GM21367 (cell line): Measurements from ENCODE around the gene NINJ2.
"Not testable (repeated sequence)": the region's sequence is repeated elsewhere in the genome, so short reads cannot be mapped to it uniquely, and the experiment has no call there.

ENCODE experiments used
- ATAC-seq: cut with Tn5 transposase; IDR thresholded peaks from one replicate; pipeline ENCODE4 v1.9.1; 2021; ENCODE audit not compliant: unreplicated experiment

NINJ2 gene

GRCh38 chr12:642633-643474, 20.4 kb downstream of the NINJ2 start:
- peak; percentile 48 for ATAC-seq

GRCh38 chr12:641321-641720, 21.9 kb downstream of the NINJ2 start:
- ATAC-seq: not testable (repeated sequence)

GRCh38 chr12:640773-641172, 22.5 kb downstream of the NINJ2 start:
- ATAC-seq: no peak

GRCh38 chr12:639988-640387, 23.3 kb downstream of the NINJ2 start:
- ATAC-seq: no peak

GRCh38 chr12:639566-639965, 23.7 kb downstream of the NINJ2 start:
- no peak for ATAC-seq

GRCh38 chr12:638953-639557, 24.2 kb downstream of the NINJ2 start:
- no peak for ATAC-seq

- ATAC-seq: no peak
Measured at GRCh38 chr12:636632-637031, 26.6 kb downstream of the NINJ2 start.

GRCh38 chr12:633731-634130, 29.5 kb downstream of the NINJ2 start:
- ATAC-seq: no peak

- ATAC-seq: no peak
Measured at GRCh38 chr12:632102-632696, 31.0 kb downstream of the NINJ2 start.

- peak; percentile 85 for ATAC-seq
Measured at GRCh38 chr12:630656-631632, 32.3 kb downstream of the NINJ2 start.

- ATAC-seq: not testable (repeated sequence)
Measured at GRCh38 chr12:628742-629078, 34.5 kb downstream of the NINJ2 start.

GRCh38 chr12:627863-628741, 35.1 kb downstream of the NINJ2 start:
- ATAC-seq: no peak

- no peak for ATAC-seq
Measured at GRCh38 chr12:627285-627684, 36.0 kb downstream of the NINJ2 start.

GRCh38 chr12:625998-626397, 37.2 kb downstream of the NINJ2 start:
- ATAC-seq: no peak

- ATAC-seq: no peak
Measured at GRCh38 chr12:623865-624372, 39.3 kb downstream of the NINJ2 start.

- ATAC-seq: no peak
Measured at GRCh38 chr12:623172-623864, 39.9 kb downstream of the NINJ2 start.

GRCh38 chr12:622416-622815, 40.8 kb downstream of the NINJ2 start:
- no peak for ATAC-seq

GRCh38 chr12:619346-619745, 43.9 kb downstream of the NINJ2 start:
- ATAC-seq: no peak

- no peak for ATAC-seq
Measured at GRCh38 chr12:618605-619004, 44.6 kb downstream of the NINJ2 start.
